ENCODE results near the gene UGGT2.

Gene UGGT2

GRCh38 chr13:95882121-95882520, 171.1 kb downstream of the UGGT2 start:
- no peak overlapping the region for H2AFZ ChIP-seq
- no peak overlapping the region for H3K4me2 ChIP-seq (ENCODE audit: low read length)
- no peaks in the 10 kb centered on the region for H3K9me3 ChIP-seq (ENCODE audit: control insufficient read depth, low read length)
- H3K36me3 ChIP-seq (ENCODE audit: control insufficient read depth, insufficient read depth, low read length), result no peaks in the 10 kb centered on the region
- no peak for TF ChIP-seq CTCF (IDR thresholded peaks at IDR 0.05)
- no peaks in the 10 kb centered on the region for H3K79me2 ChIP-seq
- no peak overlapping the region for H3K4me3 ChIP-seq (ENCODE audit: low read depth, low read length)
- no peak overlapping the region for H3K27ac ChIP-seq
- H3K9ac ChIP-seq, result no peak overlapping the region
- no peaks in the 10 kb centered on the region for H3K27me3 ChIP-seq (ENCODE audit: control insufficient read depth, insufficient read depth, low read length)
- H3K4me1 ChIP-seq, result peaks cover 4% of the 10 kb centered on the region

GRCh38 chr13:95880331-95880730, 172.9 kb downstream of the UGGT2 start:
- no peaks in the 10 kb centered on the region for H3K79me2 ChIP-seq
- peaks cover 4% of the 10 kb centered on the region for H3K4me1 ChIP-seq
- no peak for TF ChIP-seq CTCF (IDR thresholded peaks at IDR 0.05)
- no peak overlapping the region for H3K4me3 ChIP-seq (ENCODE audit: low read depth, low read length)
- no peak overlapping the region for H3K9ac ChIP-seq
- H3K9me3 ChIP-seq (ENCODE audit: control insufficient read depth, low read length), result no peaks in the 10 kb centered on the region
- H3K36me3 ChIP-seq (ENCODE audit: control insufficient read depth, insufficient read depth, low read length), result no peaks in the 10 kb centered on the region
- no peaks in the 10 kb centered on the region for H3K27me3 ChIP-seq (ENCODE audit: control insufficient read depth, insufficient read depth, low read length)
- H3K4me2 ChIP-seq (ENCODE audit: low read length), result no peak overlapping the region
- H2AFZ ChIP-seq, result no peak overlapping the region
- H3K27ac ChIP-seq, result no peak overlapping the region

- H3K9me3 ChIP-seq (ENCODE audit: control insufficient read depth, low read length), result no peaks in the 10 kb centered on the region
- H3K4me2 ChIP-seq (ENCODE audit: low read length), result no peak overlapping the region
- no peak overlapping the region for H3K9ac ChIP-seq
- no peak overlapping the region for H2AFZ ChIP-seq
- no peak for TF ChIP-seq CTCF (IDR thresholded peaks at IDR 0.05)
- no peaks in the 10 kb centered on the region for H3K4me1 ChIP-seq
- H3K27me3 ChIP-seq (ENCODE audit: control insufficient read depth, insufficient read depth, low read length), result no peaks in the 10 kb centered on the region
- H3K4me3 ChIP-seq (ENCODE audit: low read depth, low read length), result no peak overlapping the region
- no peaks in the 10 kb centered on the region for H3K79me2 ChIP-seq
- no peak overlapping the region for H3K27ac ChIP-seq
- H3K36me3 ChIP-seq (ENCODE audit: control insufficient read depth, insufficient read depth, low read length), result no peaks in the 10 kb centered on the region
Measured at GRCh38 chr13:95874286-95874685, 178.9 kb downstream of the UGGT2 start.

GRCh38 chr13:95870421-95870820, 182.8 kb downstream of the UGGT2 start:
- TF ChIP-seq CTCF (IDR thresholded peaks at IDR 0.05), result no peak
- Histone ChIP-seq H3K36me3 (ENCODE audit: control insufficient read depth, insufficient read depth, low read length) (no peaks in the 10 kb centered on the region), H3K27me3 (ENCODE audit: control insufficient read depth, insufficient read depth, low read length) (no peaks in the 10 kb centered on the region)

GRCh38 chr13:95865080-95865615, 188.1 kb downstream of the UGGT2 start:
- no peak overlapping the region for H2AFZ ChIP-seq
- H3K9me3 ChIP-seq (ENCODE audit: control insufficient read depth, low read length), result no peaks in the 10 kb centered on the region
- no peaks in the 10 kb centered on the region for H3K36me3 ChIP-seq (ENCODE audit: control insufficient read depth, insufficient read depth, low read length)
- H3K4me3 ChIP-seq (ENCODE audit: low read depth, low read length), result no peak overlapping the region
- no peak for TF ChIP-seq CTCF (IDR thresholded peaks at IDR 0.05)
- no peak overlapping the region for H3K27ac ChIP-seq
- no peak overlapping the region for H3K4me2 ChIP-seq (ENCODE audit: low read length)
- H3K4me1 ChIP-seq, result no peaks in the 10 kb centered on the region
- H3K79me2 ChIP-seq, result no peaks in the 10 kb centered on the region
- no peak overlapping the region for H3K9ac ChIP-seq
- no peaks in the 10 kb centered on the region for H3K27me3 ChIP-seq (ENCODE audit: control insufficient read depth, insufficient read depth, low read length)

More at GRCh38 chr13:95870421-95870820, 182.8 kb downstream of the UGGT2 start:
- Histone ChIP-seq H3K27ac (no peak overlapping the region), H3K4me2 (ENCODE audit: low read length) (no peak overlapping the region), H3K9me3 (ENCODE audit: control insufficient read depth, low read length) (no peaks in the 10 kb centered on the region), H3K79me2 (no peaks in the 10 kb centered on the region), H2AFZ (no peak overlapping the region), H3K4me3 (ENCODE audit: low read depth, low read length) (no peak overlapping the region), H3K9ac (no peak overlapping the region), H3K4me1 (no peaks in the 10 kb centered on the region)
